HepG2 (cell line): ENCODE results near the gene DKKL1. TPM values are rescaled to one million over a fixed set of nuclear protein-coding genes. Genes with fewer than 3 reads are reported as not detected.

ENCODE experiments used
- AFF4 ChIP-seq: sonication (generic); formaldehyde crosslinking; IDR thresholded peaks from 2 replicates; pipeline ENCODE4 v1.4.0; 2020; ENCODE audit warnings: missing genetic modification reagents
- HMGXB3 ChIP-seq: sonication (generic); formaldehyde crosslinking; IDR thresholded peaks from 2 replicates; pipeline ENCODE4 v1.4.0; 2020; ENCODE audit warnings: missing genetic modification reagents, borderline replicate concordance
- HOXA7 ChIP-seq: sonication (generic); formaldehyde crosslinking; IDR thresholded peaks from 2 replicates; pipeline ENCODE4 v1.8.1; 2022; ENCODE audit warnings: mild to moderate bottlenecking, missing genetic modification reagents, moderate library complexity
- MTA1 ChIP-seq: sonication (generic); formaldehyde crosslinking; IDR thresholded peaks from 2 replicates; pipeline ENCODE4 v1.4.0; 2020; ENCODE audit warnings: missing genetic modification reagents, mild to moderate bottlenecking, borderline replicate concordance
- NAIF1 ChIP-seq: sonication (generic); formaldehyde crosslinking; IDR thresholded peaks from 2 replicates; pipeline ENCODE4 v1.5.0; 2020; ENCODE audit warnings: mild to moderate bottlenecking, missing genetic modification reagents, borderline replicate concordance
- STAG1 ChIP-seq: sonication (generic); formaldehyde crosslinking; IDR thresholded peaks from 2 replicates; pipeline ENCODE4 v1.4.0; 2020; ENCODE audit warnings: missing genetic modification reagents
- THAP9 ChIP-seq: sonication (generic); formaldehyde crosslinking; IDR thresholded peaks from 2 replicates; pipeline ENCODE4; 2020; ENCODE audit warnings: missing genetic modification reagents, mild to moderate bottlenecking, borderline replicate concordance
- ZBTB7B ChIP-seq: sonication (generic); formaldehyde crosslinking; IDR thresholded peaks from 2 replicates; pipeline ENCODE4 v1.4.0; 2020; ENCODE audit warnings: missing genetic modification reagents
- ZNF20 ChIP-seq: sonication (generic); formaldehyde crosslinking; IDR thresholded peaks from 2 replicates; pipeline ENCODE4 v1.4.0; 2020; ENCODE audit warnings: mild to moderate bottlenecking, moderate library complexity, missing genetic modification reagents
- ZNF547 ChIP-seq: sonication (generic); formaldehyde crosslinking; IDR thresholded peaks from 2 replicates; pipeline ENCODE4 v1.5.1; 2020; ENCODE audit warnings: mild to moderate bottlenecking, missing genetic modification reagents
- ZNF687 ChIP-seq: sonication (generic); formaldehyde crosslinking; IDR thresholded peaks from 2 replicates; pipeline ENCODE4 v1.5.1; 2020; ENCODE audit warnings: mild to moderate bottlenecking, missing genetic modification reagents, moderate library complexity
- ZNF703 ChIP-seq: sonication (generic); formaldehyde crosslinking; IDR thresholded peaks from 2 replicates; pipeline ENCODE4 v1.5.1; 2020; ENCODE audit warnings: missing genetic modification reagents, mild to moderate bottlenecking, moderate library complexity, borderline replicate concordance
- polyA plus RNA-seq, 8 experiments: library from polyadenylated mRNA; depleted of rRNA in 3 of 8; stranded (reverse) in 7 of 8; unstranded in 1 of 8; fragments of >200 nt; fragmentation: Illumina TruSeq in 4 of 8; extraction: Trizol in 4 of 8; gene quantifications; 2 replicates each; pipeline versions ENCODE4 v1.2.1 to v1.2.3, GENCODE V29; 2011 to 2016; ENCODE audit warnings: low read depth in 4 of 8, missing spikeins in 1 of 8, mixed read lengths in 1 of 8; ENCODE audit not compliant: insufficient read depth in 1 of 8
- total RNA-seq, 5 experiments: library from RNA; depleted of rRNA; stranded (reverse); fragments of >200 nt; fragmentation: Illumina TruSeq; extraction: Trizol; gene quantifications; 2 replicates each; pipeline ENCODE4 v1.2.3, GENCODE V29; 2016; ENCODE audit warnings: low read depth in 1 of 5

Gene DKKL1
- total and polyA plus RNA-seq, 2 of the 13 experiments (the other 11 are each of a cell fraction or from before 2014, with no cell fraction given) = 0.30 to 0.31 TPM

- no peak for TF ChIP-seq HMGXB3 (CRISPR knock-in tag)
- no peak for TF ChIP-seq ZBTB7B
- TF ChIP-seq ZNF687 (CRISPR knock-in tag) = peak; percentile 75
- TF ChIP-seq ZNF547 (CRISPR knock-in tag) = no peak
- TF ChIP-seq ZNF20 = no peak
- TF ChIP-seq THAP9 (CRISPR knock-in tag) = no peak
- no peak for TF ChIP-seq NAIF1 (CRISPR knock-in tag)
- no peak for TF ChIP-seq HOXA7 (CRISPR knock-in tag)
- TF ChIP-seq ZNF703 (CRISPR knock-in tag) = no peak
- no peak for TF ChIP-seq AFF4
- no peak for TF ChIP-seq MTA1
- TF ChIP-seq STAG1 (CRISPR knock-in tag) = peak; percentile 20; the same call in 1 of the 2 replicates
Observed at GRCh38 chr19:49363268-49364082, at the start of gene DKKL1 (continued).
